Measurements from ENCODE around the gene PPARG. TPM values are rescaled to one million over a fixed set of nuclear protein-coding genes. Genes with fewer than 3 reads are reported as not detected.

PPARG gene
- total and polyA plus RNA-seq, 2 of the 8 experiments (the other 6 are each of a cell fraction or from before 2014, with no cell fraction given), result 0.06 TPM; not detected in 1

Small RNAs within 50 kb of the gene (small RNA-seq; reads per million reads assigned to genes)
- not detected for gene AC091492.1 (ENCODE audit: insufficient read depth)

Other genes with a start within 250 kb of the PPARG start
- gene TIMP4, start 130.2 kb upstream of the PPARG start, total RNA-seq (2021; fragmentation: NEBNext Ultra II Directional; extraction: Animal tissue kit (Norgen Biotek cat#: 25700)), result 7.5 and 8.7 TPM in 2 replicates
- gene TIMP4, start 130.2 kb upstream of the PPARG start, polyA plus RNA-seq (2011; rRNA removed), result 5.1 and 6.4 TPM in 2 replicates
- 22.4 and 22.6 TPM in 2 replicates for gene TSEN2, start 195.4 kb downstream of the PPARG start, total RNA-seq (2021; fragmentation: NEBNext Ultra II Directional; extraction: Animal tissue kit (Norgen Biotek cat#: 25700))
- gene TSEN2, start 195.4 kb downstream of the PPARG start, polyA plus RNA-seq (2011; rRNA removed), result 15.1 and 16.1 TPM in 2 replicates